ENCODE measurements around the gene DMXL2.
"Not testable (repeated sequence)": the region's sequence is repeated elsewhere in the genome, so short reads cannot be mapped to it uniquely, and the experiment has no call there.

Gene DMXL2

GRCh38 chr15:51568939-51569784, 53.4 kb downstream of the DMXL2 start:
- not testable (repeated sequence) for DNase-seq

- DNase-seq: no peak
These were observed 61.3 kb downstream of the DMXL2 start for GRCh38 chr15:51561271-51561670.

- DNase-seq: no peak
These were observed 63.7 kb downstream of the DMXL2 start for GRCh38 chr15:51558876-51559275.

- no peak for DNase-seq
These were observed 64.2 kb downstream of the DMXL2 start for GRCh38 chr15:51558411-51558810.

GRCh38 chr15:51550841-51551240, 71.7 kb downstream of the DMXL2 start:
- DNase-seq: no peak

- DNase-seq: no peak
These were observed 74.9 kb downstream of the DMXL2 start for GRCh38 chr15:51547656-51548055.

GRCh38 chr15:51536965-51537574, 85.5 kb downstream of the DMXL2 start:
- no peak for DNase-seq

- DNase-seq: no peak
These were observed 88.7 kb downstream of the DMXL2 start for GRCh38 chr15:51533672-51534398.

- DNase-seq: no peak
These were observed 95.6 kb downstream of the DMXL2 start for GRCh38 chr15:51526955-51527354.

GRCh38 chr15:51524376-51524775, 98.2 kb downstream of the DMXL2 start:
- DNase-seq: no peak

GRCh38 chr15:51516291-51516690, 106.3 kb downstream of the DMXL2 start:
- no peak for DNase-seq

GRCh38 chr15:51505251-51505650, 117.3 kb downstream of the DMXL2 start:
- DNase-seq: no peak

GRCh38 chr15:51503003-51503402, 119.6 kb downstream of the DMXL2 start:
- no peak for DNase-seq

GRCh38 chr15:51499379-51499976, 123.1 kb downstream of the DMXL2 start:
- DNase-seq: no peak

- no peak for DNase-seq
These were observed 124.8 kb downstream of the DMXL2 start for GRCh38 chr15:51497806-51498205.

- DNase-seq: no peak
These were observed 126.3 kb downstream of the DMXL2 start for GRCh38 chr15:51496246-51496645.

- no peak for DNase-seq
These were observed 127.9 kb downstream of the DMXL2 start for GRCh38 chr15:51494411-51495314.

- no peak for DNase-seq
These were observed 128.7 kb downstream of the DMXL2 start for GRCh38 chr15:51493892-51494291.

GRCh38 chr15:51492528-51492927, 130.0 kb downstream of the DMXL2 start:
- DNase-seq: no peak

- no peak for DNase-seq
These were observed 130.6 kb downstream of the DMXL2 start for GRCh38 chr15:51491941-51492340.

GRCh38 chr15:51484781-51485180, 137.8 kb downstream of the DMXL2 start:
- no peak for DNase-seq

GRCh38 chr15:51483985-51484384, 138.6 kb downstream of the DMXL2 start:
- DNase-seq: no peak

Measured in stimulated activated CD4-positive, alpha-beta T cell treated with anti-CD3 and anti-CD28 coated beads, Interleukin-4, amount 100 ng/mL, for 1 hour (primary cell).